ENCODE results near the gene L3HYPDH.

- TF ChIP-seq CTCF (IDR thresholded peaks at IDR 0.05) (no peak), POLR2A (IDR thresholded peaks at IDR 0.05) (no peak), POLR2AphosphoS5 (IDR thresholded peaks at IDR 0.05) (no peak)
These were observed 54.4 kb downstream of the L3HYPDH start for GRCh38 chr14:59429790-59430189.
